ENCODE data around the gene SEC14L2.

The SEC14L2 gene

GRCh38 chr22:30408388-30409102, 11.7 kb downstream of the SEC14L2 start:
- DNase-seq: no peak

GRCh38 chr22:30411780-30412179, 15.0 kb downstream of the SEC14L2 start:
- no peak for DNase-seq

GRCh38 chr22:30413001-30413400, 16.2 kb downstream of the SEC14L2 start:
- DNase-seq: no peak

GRCh38 chr22:30413745-30414524, 17.1 kb downstream of the SEC14L2 start:
- DNase-seq: no peak

- DNase-seq: no peak
Measured at GRCh38 chr22:30414525-30415047, 17.8 kb downstream of the SEC14L2 start.

- DNase-seq: no peak
Measured at GRCh38 chr22:30416403-30416802, 19.6 kb downstream of the SEC14L2 start.

DNA sequence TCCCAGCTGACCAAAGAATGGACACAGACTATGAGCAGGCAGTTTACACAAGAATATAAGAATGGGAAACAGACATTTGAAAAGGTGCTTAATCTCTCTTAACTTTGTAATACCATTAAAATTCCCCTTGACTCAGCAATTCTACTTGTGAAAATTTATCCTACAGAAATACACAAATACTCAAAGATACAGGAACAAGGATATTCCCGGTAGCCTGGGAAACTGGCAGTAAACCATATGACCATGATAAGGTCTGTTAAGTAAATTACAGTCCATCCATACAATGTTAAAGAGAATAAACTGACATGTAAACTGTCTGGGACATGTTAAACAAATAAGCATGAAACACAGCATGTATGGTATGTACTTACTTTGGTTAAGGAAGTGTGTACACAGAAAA, 20.0 kb downstream of the SEC14L2 start:
- no peak for DNase-seq

DNA sequence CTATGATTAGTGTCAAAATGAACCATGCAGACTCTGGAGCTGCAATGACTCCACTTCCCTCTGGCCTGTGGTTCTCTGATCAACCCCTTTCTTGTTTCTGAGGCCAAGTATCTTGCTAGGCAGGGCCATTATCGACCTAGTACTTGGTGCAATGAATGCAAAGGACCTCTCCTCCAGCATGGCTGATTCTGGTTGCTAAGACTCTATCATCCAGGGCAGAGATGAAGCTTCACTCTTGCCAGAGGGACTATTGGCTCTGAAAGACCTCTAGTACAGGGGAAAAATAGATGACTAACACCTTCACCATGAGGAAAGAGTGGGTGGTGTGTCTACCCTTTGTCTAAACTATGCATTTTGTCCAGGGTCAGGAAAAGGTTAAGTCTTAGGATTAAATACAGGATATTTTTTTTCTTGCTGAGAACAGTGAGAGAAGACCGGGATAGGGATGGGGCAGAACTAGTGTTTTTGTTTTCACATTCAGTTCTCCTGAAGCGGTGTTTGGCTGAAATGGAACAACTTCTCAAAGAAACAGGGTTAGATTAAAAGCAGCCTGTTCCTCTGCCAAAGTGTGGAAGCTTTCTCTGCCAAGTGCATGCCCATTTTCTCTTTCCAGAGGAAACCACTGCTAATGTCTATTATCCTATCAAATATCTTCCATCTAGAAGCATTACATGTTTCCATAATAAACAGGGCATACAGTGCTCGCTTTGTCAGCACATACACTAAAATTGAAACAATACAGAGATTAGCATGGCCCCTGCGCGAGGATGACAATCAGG, 23.7 kb downstream of the SEC14L2 start:
- DNase-seq: no peak

DNA sequence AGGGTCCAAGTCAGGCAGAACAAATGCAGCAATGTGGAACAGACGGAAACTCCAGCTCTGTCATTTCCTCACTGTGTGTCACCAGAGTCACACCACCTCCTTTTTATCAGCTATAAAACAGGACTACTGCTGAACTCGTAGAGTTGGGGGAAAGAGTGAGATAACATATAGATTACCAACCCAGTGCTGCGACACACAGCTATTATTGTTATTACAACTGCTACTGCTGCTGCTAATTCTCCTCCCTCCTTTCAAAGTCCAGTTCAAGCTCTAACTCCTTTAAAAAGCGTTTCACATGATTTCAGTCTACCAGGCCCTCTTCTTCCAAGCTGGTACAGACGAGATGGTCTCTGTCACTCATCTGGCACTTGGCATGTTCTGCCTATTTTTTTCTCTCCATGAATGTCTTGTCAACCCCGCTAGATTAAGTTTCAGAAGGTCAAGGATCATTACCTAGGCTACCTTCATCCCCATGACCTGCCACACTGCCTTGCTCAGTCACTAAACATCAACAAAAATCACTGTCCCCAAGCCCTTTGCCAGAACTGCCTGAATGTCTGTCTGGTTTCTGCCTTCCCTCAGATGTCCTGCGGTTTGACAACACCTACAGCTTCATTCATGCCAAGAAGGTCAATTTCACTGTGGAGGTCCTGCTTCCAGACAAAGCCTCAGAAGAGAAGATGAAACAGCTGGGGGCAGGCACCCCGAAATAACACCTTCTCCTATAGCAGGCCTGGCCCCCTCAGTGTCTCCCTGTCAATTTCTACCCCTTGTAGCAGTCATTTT, 25.1 kb downstream of the SEC14L2 start:
- no peak for DNase-seq

GRCh38 chr22:30422481-30423300, 25.9 kb downstream of the SEC14L2 start:
- DNase-seq: peak; percentile 55

GRCh38 chr22:30423301-30423958, 26.6 kb downstream of the SEC14L2 start:
- peak; percentile 77 for DNase-seq

- peak; percentile 99 for DNase-seq
Measured at GRCh38 chr22:30423959-30424533, 27.2 kb downstream of the SEC14L2 start.

DNA sequence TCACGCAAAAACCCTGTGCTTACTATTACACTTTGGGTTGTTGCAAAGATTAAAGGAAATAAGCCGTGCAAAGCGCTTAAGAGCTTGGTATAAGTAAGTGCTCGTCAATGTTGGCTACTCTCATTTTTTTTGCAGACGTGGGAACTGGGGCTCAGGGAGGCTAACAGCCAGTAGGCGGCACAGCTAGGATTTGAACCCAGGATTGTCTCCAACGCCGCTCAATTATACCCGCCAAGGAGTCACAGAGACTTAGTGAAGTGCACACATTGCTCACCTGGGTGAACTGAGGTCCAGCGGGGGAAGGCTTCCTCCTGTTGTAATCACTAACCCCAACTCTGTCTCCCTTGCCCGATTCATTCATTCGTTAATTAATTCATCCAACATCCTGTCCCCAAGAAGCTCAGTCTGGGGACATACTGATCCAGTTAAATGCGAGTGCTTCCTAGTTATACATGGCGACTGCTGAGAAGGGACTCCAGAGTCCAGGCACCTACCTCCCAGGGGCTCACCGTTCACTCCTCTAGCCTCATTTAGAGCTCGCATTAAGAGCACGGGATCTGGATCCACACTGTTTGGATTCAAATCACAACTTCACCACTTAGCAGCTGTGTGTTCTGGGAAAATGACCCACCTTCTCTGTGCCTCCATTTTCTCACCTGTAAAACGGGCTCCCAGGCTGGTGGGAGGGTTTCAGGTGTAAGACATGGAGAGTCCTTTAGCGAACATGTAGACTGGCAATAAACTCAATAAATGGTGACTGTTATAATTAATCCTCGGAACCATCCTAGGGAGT, 27.9 kb downstream of the SEC14L2 start:
- no peak for DNase-seq

DNA sequence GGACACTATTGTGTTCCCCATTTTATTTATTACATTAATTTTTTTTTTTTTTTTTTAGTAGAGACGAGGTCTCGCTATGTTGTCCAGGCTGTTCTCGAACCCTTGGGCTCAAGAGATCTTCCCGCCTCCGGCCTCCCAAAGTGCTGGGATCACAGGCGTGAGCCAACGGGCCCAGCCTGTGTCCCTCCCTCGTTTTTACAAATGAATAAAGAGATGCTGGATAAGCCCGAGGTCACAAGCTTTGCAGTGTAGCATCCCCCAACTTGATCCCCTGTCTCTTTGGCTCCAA, 28.5 kb downstream of the SEC14L2 start:
- no peak for DNase-seq

- DNase-seq: peak; percentile 45
Measured at GRCh38 chr22:30425616-30426387, 29.0 kb downstream of the SEC14L2 start, which contains the start of gene MTFP1. MTFP1 (plus strand) TSS chr22:30425768; CDS start chr22:30425880, 112 bp downstream.

- DNase-seq: peak; percentile 89
Measured at GRCh38 chr22:30426388-30427353, 29.9 kb downstream of the SEC14L2 start.

- no peak for DNase-seq
Measured at GRCh38 chr22:30427871-30428270, 31.1 kb downstream of the SEC14L2 start.

GRCh38 chr22:30429887-30430286, 33.1 kb downstream of the SEC14L2 start:
- no peak for DNase-seq
